ENCODE data around the gene PTPN9. TPM values are rescaled to one million over a fixed set of nuclear protein-coding genes. Genes with fewer than 3 reads are reported as not detected.

Gene PTPN9
- total RNA-seq, 5 donors from 2014 or later (not counting 1 experiment from before 2014, with no cell fraction given) = 12.7 to 19.6 (median 16.3) TPM

GRCh38 chr15:75597667-75598341 is 18.7 kb upstream of the PTPN9 start:
- H3K9me3 Mint-ChIP-seq = no peaks in the 10 kb centered on the region
- POLR2A ChIA-PET = interaction anchor here in 1 of 2 donors (0.5 to 0.6 kb wide), 3 partner anchors 21 to 161 kb away, joined by 3 to 4 read pairs (median 3); partner anchors contain the start of gene IMP3

GRCh38 chr15:75596703-75597345 is 17.7 kb upstream of the PTPN9 start:
- no peaks in the 10 kb centered on the region for H3K9me3 Mint-ChIP-seq
- H3K36me3 ChIP-seq (ENCODE audit: control insufficient read depth in 2 of 2, extremely low read depth in 1 of 2, insufficient read depth in 1 of 2, low read length in 1 of 2) = peaks cover 2 to 54% of the 10 kb centered on the region in 2 donors
- no peaks in the 10 kb centered on the region for H3K27me3 Mint-ChIP-seq
- H3K27ac ChIP-seq (ENCODE audit: low read length) = no peak overlapping the region
- ATAC-seq (replicated peaks in 1 of 4) = no peak
- ChIA-PET POLR2A (interaction anchor here in 1 of 2 donors (0.5 to 0.6 kb wide), 3 partner anchors 22 to 730 kb away, joined by 3 to 4 read pairs (median 3); no protein-coding TSS in a partner anchor), CTCF (interaction anchor here (0.6 to 1.1 kb wide), 5 partner anchors 13 to 229 kb away, joined by 3 to 11 read pairs (median 5); no protein-coding TSS in a partner anchor)
- no peaks in the 10 kb centered on the region for H3K9me3 ChIP-seq
- H3K4me3 Mint-ChIP-seq = no peak overlapping the region
- no CpG with 5 or more reads among the region's 3 CpGs for WGBS (ENCODE audit: insufficient coverage)
- no peak for DNase-seq
- no peaks in the 10 kb centered on the region for H3K27me3 ChIP-seq (replicated peaks in 1 of 2; ENCODE audit: control insufficient read depth in 2 of 2, extremely low read depth in 1 of 2, insufficient read depth in 2 of 2, low read length in 1 of 2)
- peaks cover 20 to 26% (median 25%) of the 10 kb centered on the region in 3 donors for H3K4me1 Mint-ChIP-seq
- H3K27ac Mint-ChIP-seq = no peak overlapping the region
- H3K36me3 Mint-ChIP-seq = peaks cover 38% of the 10 kb centered on the region
- peaks cover 3 to 20% of the 10 kb centered on the region in 2 experiments for H3K4me1 ChIP-seq (ENCODE audit: control insufficient read depth in 1 of 2, extremely low read depth in 1 of 2, insufficient read depth in 2 of 2, low read length in 2 of 2)
- H3K4me3 ChIP-seq (ENCODE audit: control insufficient read depth in 1 of 2, extremely low read depth in 1 of 2, low read length in 1 of 2) = no peak overlapping the region

More at GRCh38 chr15:75597667-75598341, 18.7 kb upstream of the PTPN9 start:
- H3K4me3 Mint-ChIP-seq = peak overlapping the region in 2 of 3 donors; percentile 7 to 10
- ATAC-seq (replicated peaks in 1 of 4) = peak; percentile 41 to 50 (median 47)
- Histone ChIP-seq H3K27me3 (replicated peaks in 1 of 2; ENCODE audit: control insufficient read depth in 2 of 2, extremely low read depth in 1 of 2, insufficient read depth in 2 of 2, low read length in 1 of 2) (no peaks in the 10 kb centered on the region), H3K4me1 (ENCODE audit: control insufficient read depth in 1 of 2, extremely low read depth in 1 of 2, insufficient read depth in 2 of 2, low read length in 2 of 2) (peaks cover 3 to 20% of the 10 kb centered on the region in 2 experiments), H3K36me3 (ENCODE audit: control insufficient read depth in 2 of 2, extremely low read depth in 1 of 2, insufficient read depth in 1 of 2, low read length in 1 of 2) (peaks cover 2 to 52% of the 10 kb centered on the region in 2 donors), H3K4me3 (ENCODE audit: control insufficient read depth in 1 of 2, extremely low read depth in 1 of 2, low read length in 1 of 2) (no peak overlapping the region), H3K9me3 (no peaks in the 10 kb centered on the region), H3K27ac (ENCODE audit: low read length) (no peak overlapping the region)
- CTCF ChIA-PET = interaction anchor here (0.6 to 1.1 kb wide), 6 partner anchors 14 to 230 kb away, joined by 3 to 11 read pairs (median 5); partner anchors contain the start of gene IMP3 (in 1 of the 2)
- peak in 22 of 35 experiments; percentile 7 to 56 (median 20) for DNase-seq
- peaks cover 35% of the 10 kb centered on the region for H3K36me3 Mint-ChIP-seq
- peaks cover 20 to 26% (median 25%) of the 10 kb centered on the region in 3 donors for H3K4me1 Mint-ChIP-seq
- no CpG with 5 or more reads among the region's 3 CpGs for WGBS (ENCODE audit: insufficient coverage)
- peak overlapping the region in 1 of 2 donors; percentile 65 for H3K27ac Mint-ChIP-seq
- H3K27me3 Mint-ChIP-seq = no peaks in the 10 kb centered on the region

DNA sequence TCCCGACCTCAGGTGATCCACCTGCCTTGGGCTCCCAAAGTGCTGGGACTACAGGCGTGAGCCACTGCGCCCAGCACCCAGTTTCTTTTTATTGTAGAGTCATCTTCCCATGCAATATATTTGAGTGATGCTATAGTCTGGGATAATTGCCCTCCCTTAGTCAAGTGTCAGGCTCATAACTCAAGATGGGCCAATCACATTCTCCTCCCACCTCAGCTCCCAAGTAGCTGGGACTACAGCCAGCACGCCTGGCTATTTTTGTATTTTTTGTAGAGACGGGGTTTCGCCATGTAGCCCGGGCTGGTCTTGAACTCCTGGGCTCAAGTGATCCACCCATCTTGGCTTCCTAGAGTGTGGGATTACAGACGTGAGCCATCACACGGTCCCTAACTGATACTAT is 15.2 kb upstream of the PTPN9 start:
- no peak for DNase-seq
- H3K27me3 Mint-ChIP-seq = no peaks in the 10 kb centered on the region
- ATAC-seq (replicated peaks in 1 of 4) = no peak
- Histone ChIP-seq H3K36me3 (ENCODE audit: control insufficient read depth in 2 of 2, extremely low read depth in 1 of 2, insufficient read depth in 1 of 2, low read length in 1 of 2) (peaks cover 2 to 41% of the 10 kb centered on the region in 2 donors), H3K9me3 (no peaks in the 10 kb centered on the region), H3K4me1 (ENCODE audit: control insufficient read depth in 1 of 2, extremely low read depth in 1 of 2, insufficient read depth in 2 of 2, low read length in 2 of 2) (peaks cover 3 to 20% of the 10 kb centered on the region in 2 experiments), H3K27ac (ENCODE audit: low read length) (no peak overlapping the region), H3K4me3 (ENCODE audit: control insufficient read depth in 1 of 2, extremely low read depth in 1 of 2, low read length in 1 of 2) (no peak overlapping the region), H3K27me3 (replicated peaks in 1 of 2; ENCODE audit: control insufficient read depth in 2 of 2, extremely low read depth in 1 of 2, insufficient read depth in 2 of 2, low read length in 1 of 2) (no peaks in the 10 kb centered on the region)
- H3K4me1 Mint-ChIP-seq = peaks cover 20 to 36% (median 26%) of the 10 kb centered on the region in 3 donors
- POLR2A ChIA-PET = interaction anchor here in 1 of 2 donors (0.6 kb wide), 1 partner anchor 11 kb away, joined by 3 read pairs; no protein-coding TSS in a partner anchor
- CTCF ChIA-PET = no interaction called here
- H3K9me3 Mint-ChIP-seq = no peaks in the 10 kb centered on the region
- peaks cover 32% of the 10 kb centered on the region for H3K36me3 Mint-ChIP-seq
- H3K27ac Mint-ChIP-seq = no peak overlapping the region
- H3K4me3 Mint-ChIP-seq = no peak overlapping the region
- WGBS (ENCODE audit: insufficient coverage) = 100% methylated on average over 4 of the region's 9 CpGs

GRCh38 chr15:75591655-75592364 is 12.7 kb upstream of the PTPN9 start:
- CTCF ChIA-PET = interaction anchor here in 1 of 2 donors (0.6 kb wide), 2 partner anchors 8 to 22 kb away, joined by 3 to 4 read pairs; no protein-coding TSS in a partner anchor
- 93% methylated on average over 2 of the region's 4 CpGs for WGBS (ENCODE audit: insufficient coverage)
- Histone ChIP-seq H3K36me3 (ENCODE audit: control insufficient read depth in 2 of 2, extremely low read depth in 1 of 2, insufficient read depth in 1 of 2, low read length in 1 of 2) (peaks cover 2 to 23% of the 10 kb centered on the region in 2 donors), H3K4me1 (ENCODE audit: control insufficient read depth in 1 of 2, extremely low read depth in 1 of 2, insufficient read depth in 2 of 2, low read length in 2 of 2) (no peaks in the 10 kb centered on the region), H3K4me3 (ENCODE audit: control insufficient read depth in 1 of 2, extremely low read depth in 1 of 2, low read length in 1 of 2) (no peak overlapping the region), H3K27ac (ENCODE audit: low read length) (no peak overlapping the region), H3K27me3 (replicated peaks in 1 of 2; ENCODE audit: control insufficient read depth in 2 of 2, extremely low read depth in 1 of 2, insufficient read depth in 2 of 2, low read length in 1 of 2) (no peaks in the 10 kb centered on the region), H3K9me3 (no peaks in the 10 kb centered on the region)
- H3K4me1 Mint-ChIP-seq = peaks cover 7 to 22% (median 8%) of the 10 kb centered on the region in 3 donors
- H3K9me3 Mint-ChIP-seq = no peaks in the 10 kb centered on the region
- DNase-seq (no peak), ATAC-seq (replicated peaks in 1 of 4) (no peak)
- H3K36me3 Mint-ChIP-seq = peaks cover 34% of the 10 kb centered on the region
- no peak overlapping the region for H3K4me3 Mint-ChIP-seq
- H3K27me3 Mint-ChIP-seq = no peaks in the 10 kb centered on the region
- POLR2A ChIA-PET = no interaction called here
- H3K27ac Mint-ChIP-seq = no peak overlapping the region

DNA sequence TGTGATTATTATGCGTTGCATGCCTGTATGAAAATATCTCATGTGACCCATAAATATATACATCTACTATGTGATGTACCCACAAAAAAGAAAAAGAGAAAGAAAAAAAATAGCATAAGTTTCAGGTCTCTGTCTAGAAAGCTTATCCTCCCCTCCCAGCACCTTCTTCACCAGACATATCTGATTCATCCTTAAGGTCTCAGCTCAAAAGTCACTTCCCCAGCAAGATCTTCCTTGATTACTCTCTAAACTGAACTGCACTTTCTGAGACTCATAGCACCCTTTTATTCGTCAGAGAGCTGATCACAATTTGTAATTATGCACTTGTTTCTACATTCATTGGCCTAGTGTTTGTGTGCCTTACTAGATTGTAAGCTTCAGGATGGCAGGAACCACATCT is 11.1 kb upstream of the PTPN9 start:
- ATAC-seq (replicated peaks in 1 of 4) = no peak
- ChIA-PET POLR2A (no interaction called here), CTCF (interaction anchor here in 1 of 2 donors (0.6 kb wide), 1 partner anchor 33 kb away, joined by 3 read pairs; no protein-coding TSS in a partner anchor)
- no peak overlapping the region for H3K4me3 Mint-ChIP-seq
- no peaks in the 10 kb centered on the region for H3K27me3 ChIP-seq (replicated peaks in 1 of 2; ENCODE audit: control insufficient read depth in 2 of 2, extremely low read depth in 1 of 2, insufficient read depth in 2 of 2, low read length in 1 of 2)
- H3K9me3 Mint-ChIP-seq = no peaks in the 10 kb centered on the region
- H3K4me3 ChIP-seq (ENCODE audit: control insufficient read depth in 1 of 2, extremely low read depth in 1 of 2, low read length in 1 of 2) = no peak overlapping the region
- no CpG with 5 or more reads among the region's 2 CpGs for WGBS (ENCODE audit: insufficient coverage)
- no peak overlapping the region for H3K27ac ChIP-seq (ENCODE audit: low read length)
- peak overlapping the region in 1 of 2 donors; percentile 4 for H3K27ac Mint-ChIP-seq
- H3K4me1 ChIP-seq (ENCODE audit: control insufficient read depth in 1 of 2, extremely low read depth in 1 of 2, insufficient read depth in 2 of 2, low read length in 2 of 2) = no peaks in the 10 kb centered on the region
- DNase-seq = no peak
- peaks cover 0 to 8% of the 10 kb centered on the region in 2 donors for H3K36me3 ChIP-seq (ENCODE audit: control insufficient read depth in 2 of 2, extremely low read depth in 1 of 2, insufficient read depth in 1 of 2, low read length in 1 of 2)
- H3K36me3 Mint-ChIP-seq = peaks cover 28% of the 10 kb centered on the region
- no peaks in the 10 kb centered on the region for H3K27me3 Mint-ChIP-seq
- H3K9me3 ChIP-seq = no peaks in the 10 kb centered on the region
- peaks cover 0 to 17% (median 5%) of the 10 kb centered on the region in 3 donors for H3K4me1 Mint-ChIP-seq
